ENCODE data around the gene KIF20B. TPM values are rescaled to one million over a fixed set of nuclear protein-coding genes. Genes with fewer than 3 reads are reported as not detected.

KIF20B gene
- total RNA-seq, 1 experiment from 2014 or later = 78.9 TPM

- H3K4me1 ChIP-seq (ENCODE audit: insufficient read depth, low read length, poor library complexity, severe bottlenecking) = no peaks in the 10 kb centered on the region
- no TSS peak for BruUV-seq (replicated peaks)
- H3K27me3 ChIP-seq (replicated peaks; ENCODE audit: insufficient read depth, low read depth, low read length, poor library complexity) = no peaks in the 10 kb centered on the region
- H3K4me3 ChIP-seq (ENCODE audit: low read depth, low read length, poor library complexity, severe bottlenecking) = no peak overlapping the region
- no peaks in the 10 kb centered on the region for H3K9me3 ChIP-seq (ENCODE audit: low read depth, low read length, poor library complexity, severe bottlenecking)
- TF ChIP-seq EZH2 (IDR thresholded peaks at IDR 0.05; ENCODE audit: borderline replicate concordance, low read depth, low read length, poor library complexity, severe bottlenecking) (no peak), CTCF (conservative IDR thresholded peaks at IDR 0.05; ENCODE audit: low read depth, low read length) (no peak)
- H3K36me3 ChIP-seq (ENCODE audit: insufficient read depth, low read length, poor library complexity, severe bottlenecking) = no peaks in the 10 kb centered on the region
- DNase-seq (ENCODE audit: low spot score) = no peak
- POLR2A ChIA-PET (ENCODE audit: low non-redundant PET) = no interaction called here
- H3K27ac ChIP-seq (ENCODE audit: low read depth, low read length, poor library complexity, severe bottlenecking) = no peak overlapping the region
- intact Hi-C loops (cut with micrococcal nuclease; ENCODE audit: unreplicated experiment) = no loop called here
- CTCF ChIA-PET = no interaction called here
Measured at GRCh38 chr10:89685936-89686335, 15.5 kb upstream of the KIF20B start.

GRCh38 chr10:89690027-89690426 lies 11.4 kb upstream of the KIF20B start:
- intact Hi-C loops (cut with micrococcal nuclease; ENCODE audit: unreplicated experiment) = no loop called here
- ChIA-PET CTCF (no interaction called here), POLR2A (ENCODE audit: low non-redundant PET) (interaction anchor here (0.6 kb wide), 1 partner anchor 1179 kb away, joined by 3 read pairs; no protein-coding TSS in a partner anchor)
- TF ChIP-seq EZH2 (IDR thresholded peaks at IDR 0.05; ENCODE audit: borderline replicate concordance, low read depth, low read length, poor library complexity, severe bottlenecking) (no peak), CTCF (conservative IDR thresholded peaks at IDR 0.05; ENCODE audit: low read depth, low read length) (no peak)
- no peak overlapping the region for H3K4me3 ChIP-seq (ENCODE audit: low read depth, low read length, poor library complexity, severe bottlenecking)
- no peaks in the 10 kb centered on the region for H3K9me3 ChIP-seq (ENCODE audit: low read depth, low read length, poor library complexity, severe bottlenecking)
- no peaks in the 10 kb centered on the region for H3K27me3 ChIP-seq (replicated peaks; ENCODE audit: insufficient read depth, low read depth, low read length, poor library complexity)
- BruUV-seq (replicated peaks) = no TSS peak
- DNase-seq (ENCODE audit: low spot score) = no peak
- no peaks in the 10 kb centered on the region for H3K4me1 ChIP-seq (ENCODE audit: insufficient read depth, low read length, poor library complexity, severe bottlenecking)
- H3K36me3 ChIP-seq (ENCODE audit: insufficient read depth, low read length, poor library complexity, severe bottlenecking) = no peaks in the 10 kb centered on the region
- no peak overlapping the region for H3K27ac ChIP-seq (ENCODE audit: low read depth, low read length, poor library complexity, severe bottlenecking)

- no peaks in the 10 kb centered on the region for H3K36me3 ChIP-seq (ENCODE audit: insufficient read depth, low read length, poor library complexity, severe bottlenecking)
- POLR2A ChIA-PET (ENCODE audit: low non-redundant PET) = interaction anchor here (0.6 to 0.7 kb wide), 2 partner anchors 9 to 42 kb away, joined by 3 read pairs; no protein-coding TSS in a partner anchor
- TF ChIP-seq CTCF (conservative IDR thresholded peaks at IDR 0.05; ENCODE audit: low read depth, low read length) = no peak
- BruUV-seq (replicated peaks) = no TSS peak
- no peak overlapping the region for H3K4me3 ChIP-seq (ENCODE audit: low read depth, low read length, poor library complexity, severe bottlenecking)
- intact Hi-C loops (cut with micrococcal nuclease; ENCODE audit: unreplicated experiment) = no loop called here
- CTCF ChIA-PET = no interaction called here
- H3K4me1 ChIP-seq (ENCODE audit: insufficient read depth, low read length, poor library complexity, severe bottlenecking) = no peaks in the 10 kb centered on the region
- no peaks in the 10 kb centered on the region for H3K27me3 ChIP-seq (replicated peaks; ENCODE audit: insufficient read depth, low read depth, low read length, poor library complexity)
- DNase-seq (ENCODE audit: low spot score) = no peak
- H3K27ac ChIP-seq (ENCODE audit: low read depth, low read length, poor library complexity, severe bottlenecking) = no peak overlapping the region
- H3K9me3 ChIP-seq (ENCODE audit: low read depth, low read length, poor library complexity, severe bottlenecking) = no peaks in the 10 kb centered on the region
Measured at GRCh38 chr10:89692416-89692815, 9.0 kb upstream of the KIF20B start.

All from A673 (cell line).